Caco-2 (cell line): ENCODE results near the gene CDC42EP2. TPM values are rescaled to one million over a fixed set of nuclear protein-coding genes. Genes with fewer than 3 reads are reported as not detected.

Source experiments
- BruUV-seq: library from RNA; stranded (reverse); fragments of 400-500 nt; replicated peaks from 2 replicates; lab custom pipeline; 2021; lab: Mats Ljungman, UMichigan
- CTCF ChIA-PET: fragments of 300-600 bp; sonication (Branson Sonifier 250); formaldehyde crosslinking; loops from one replicate; lab custom pipeline; 2022; ENCODE audit warnings: antibody characterized with exemption; lab: Charles Lee
- POLR2A ChIA-PET: fragments of 300-600 bp; sonication (Branson Sonifier 250); formaldehyde crosslinking; loops from one replicate; lab custom pipeline; 2022; ENCODE audit warnings: antibody characterized with exemption; lab: Charles Lee
- DNase-seq, 2 experiments: peaks; one replicate each; pipeline versions ENCODE4 v3.0.0 to v3.0.0-alpha.2; 2020 to 2022
- H3K27me3 ChIP-seq: replicated peaks from 2 replicates; pipeline ENCODE4 v1.6.0; 2011; ENCODE audit warnings: low read length; ENCODE audit not compliant: control insufficient read depth, insufficient read depth
- H3K36me3 ChIP-seq: 2 replicates; pipeline ENCODE4 v1.5.1; 2011; ENCODE audit warnings: low read length; ENCODE audit not compliant: control insufficient read depth, insufficient read depth
- H3K4me1 ChIP-seq: fragments of 250-450 bp; sonication (Bioruptor Pico); 2 replicates; pipeline ENCODE4 v1.5.1; 2020; ENCODE audit warnings: mild to moderate bottlenecking
- H3K4me3 ChIP-seq: 2 replicates; pipeline ENCODE4 v1.5.1; 2011; ENCODE audit warnings: low read depth, mild to moderate bottlenecking, control low read depth, low read length
- H3K9me3 ChIP-seq: fragments of 250-450 bp; sonication (Bioruptor Pico); 2 replicates; pipeline ENCODE4 v1.5.1; 2020; ENCODE audit warnings: mild to moderate bottlenecking, moderate library complexity
- H3K27ac Mint-ChIP-seq: one replicate; pipeline ENCODE4 v1.8.0; 2022; ENCODE audit warnings: mixed read lengths; ENCODE audit not compliant: unreplicated experiment
- H3K27me3 Mint-ChIP-seq: one replicate; pipeline ENCODE4 v1.8.0; 2022; ENCODE audit warnings: mixed read lengths; ENCODE audit not compliant: insufficient read depth, unreplicated experiment
- H3K36me3 Mint-ChIP-seq: one replicate; pipeline ENCODE4 v1.8.0; 2022; ENCODE audit warnings: mild to moderate bottlenecking, mixed read lengths; ENCODE audit not compliant: insufficient read depth, unreplicated experiment
- H3K4me1 Mint-ChIP-seq: one replicate; pipeline ENCODE4 v1.8.0; 2022; ENCODE audit warnings: low read depth, mixed read lengths; ENCODE audit not compliant: unreplicated experiment
- H3K4me3 Mint-ChIP-seq: one replicate; pipeline ENCODE4 v1.8.0; 2022; ENCODE audit warnings: mild to moderate bottlenecking, moderate library complexity, mixed read lengths; ENCODE audit not compliant: unreplicated experiment
- H3K9me3 Mint-ChIP-seq: one replicate; pipeline ENCODE4 v1.8.0; 2022; ENCODE audit warnings: mixed read lengths; ENCODE audit not compliant: unreplicated experiment
- intact Hi-C: fragments of 100-400 bp; cut with micrococcal nuclease; formaldehyde crosslinking; loops from one replicate; pipeline ENCODE4 v1.10.0; 2022; ENCODE audit not compliant: unreplicated experiment
- total RNA-seq: library from RNA; stranded (reverse); gene quantifications from 2 replicates; pipeline ENCODE4 v1.2.3, GENCODE V29; 2022
- TF ChIP-seq, protein P1 (sequence below), 2 experiments: fragments of 200-600 bp in 1 of 2; IDR thresholded peaks; 1 replicate in 1 of 2; 2 replicates in 1 of 2; pipeline versions ENCODE4 v1.5.1 to v1.8.0; 2011 to 2022; ENCODE audit warnings: antibody characterized with exemption in 1 of 2, control low read depth in 1 of 2, inconsistent platforms in 1 of 2, low read depth in 1 of 2, low read length in 1 of 2, mild to moderate bottlenecking in 1 of 2, moderate library complexity in 1 of 2; ENCODE audit not compliant: insufficient read depth in 1 of 2, severe bottlenecking in 1 of 2, unreplicated experiment in 1 of 2

The CDC42EP2 gene
- total RNA-seq, 1 experiment from 2014 or later: 38.0 TPM

DNA sequence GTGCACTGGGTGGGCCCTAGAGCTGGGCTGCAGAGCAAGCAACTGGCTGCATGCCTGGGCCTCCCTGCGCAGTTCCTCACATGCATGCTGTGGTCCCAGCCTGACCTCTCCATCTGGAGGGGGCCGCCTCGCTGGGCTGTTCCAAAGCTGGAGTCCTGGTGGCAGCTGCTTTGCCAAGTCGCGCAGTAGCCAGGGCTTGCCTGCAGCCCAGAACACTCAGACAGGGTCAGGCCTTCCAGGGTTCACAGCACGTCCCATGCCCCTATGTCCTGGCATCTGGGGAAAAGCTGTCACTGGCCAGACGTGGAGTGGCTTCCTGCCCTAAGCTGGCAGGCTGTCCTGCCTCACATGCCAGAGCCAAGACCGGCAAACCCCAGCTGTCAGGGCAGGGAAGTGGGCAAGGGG, 16.5 kb upstream of the CDC42EP2 start:
- peaks cover 39% of the 10 kb centered on the region for H3K36me3 Mint-ChIP-seq

DNA sequence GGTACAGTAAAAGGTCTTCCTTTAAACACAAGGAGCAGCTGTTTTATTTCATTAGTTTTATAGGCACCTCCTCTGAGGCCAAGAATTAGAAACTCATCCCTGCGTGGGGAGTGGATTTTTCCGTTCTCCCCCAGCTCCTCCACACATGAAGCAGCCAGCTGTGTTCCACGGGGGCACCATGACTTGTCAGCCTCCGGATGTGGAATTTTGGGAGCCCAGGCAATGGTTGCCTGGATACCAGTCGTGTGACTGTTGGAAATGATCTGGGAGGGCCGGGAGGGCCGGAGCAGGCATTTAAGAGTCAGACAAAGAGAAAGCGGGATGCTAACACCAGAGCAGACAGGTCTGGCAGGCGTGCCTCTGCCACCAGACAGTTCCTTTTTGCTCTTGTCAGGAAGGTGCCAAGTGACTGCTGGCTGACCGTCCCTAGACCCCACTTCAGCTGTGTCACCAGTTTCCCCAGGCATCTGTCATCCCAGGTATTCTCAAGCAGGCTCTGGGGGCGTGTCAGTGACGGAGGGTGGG, 15.9 kb upstream of the CDC42EP2 start:
- H3K4me1 Mint-ChIP-seq: peaks cover 39% of the 10 kb centered on the region
- no peaks in the 10 kb centered on the region for H3K9me3 Mint-ChIP-seq
- no peak overlapping the region for H3K4me3 ChIP-seq
- POLR2A ChIA-PET: no interaction called here
- H3K27ac Mint-ChIP-seq: no peak overlapping the region
- H3K9me3 ChIP-seq: no peaks in the 10 kb centered on the region
- TF ChIP-seq, protein P1, sequence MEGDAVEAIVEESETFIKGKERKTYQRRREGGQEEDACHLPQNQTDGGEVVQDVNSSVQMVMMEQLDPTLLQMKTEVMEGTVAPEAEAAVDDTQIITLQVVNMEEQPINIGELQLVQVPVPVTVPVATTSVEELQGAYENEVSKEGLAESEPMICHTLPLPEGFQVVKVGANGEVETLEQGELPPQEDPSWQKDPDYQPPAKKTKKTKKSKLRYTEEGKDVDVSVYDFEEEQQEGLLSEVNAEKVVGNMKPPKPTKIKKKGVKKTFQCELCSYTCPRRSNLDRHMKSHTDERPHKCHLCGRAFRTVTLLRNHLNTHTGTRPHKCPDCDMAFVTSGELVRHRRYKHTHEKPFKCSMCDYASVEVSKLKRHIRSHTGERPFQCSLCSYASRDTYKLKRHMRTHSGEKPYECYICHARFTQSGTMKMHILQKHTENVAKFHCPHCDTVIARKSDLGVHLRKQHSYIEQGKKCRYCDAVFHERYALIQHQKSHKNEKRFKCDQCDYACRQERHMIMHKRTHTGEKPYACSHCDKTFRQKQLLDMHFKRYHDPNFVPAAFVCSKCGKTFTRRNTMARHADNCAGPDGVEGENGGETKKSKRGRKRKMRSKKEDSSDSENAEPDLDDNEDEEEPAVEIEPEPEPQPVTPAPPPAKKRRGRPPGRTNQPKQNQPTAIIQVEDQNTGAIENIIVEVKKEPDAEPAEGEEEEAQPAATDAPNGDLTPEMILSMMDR (IDR thresholded peaks at IDR 0.05; ENCODE audit: insufficient read depth in 1 of 2, low read depth in 1 of 2, low read length in 1 of 2, severe bottlenecking in 1 of 2, unreplicated experiment in 1 of 2): no peak
- H3K27me3 Mint-ChIP-seq: no peaks in the 10 kb centered on the region
- BruUV-seq: no TSS peak
- intact Hi-C loops: no loop called here
- CTCF ChIA-PET: interaction anchor here (0.6 to 1.0 kb wide), 3 partner anchors 16 to 32 kb away, joined by 3 to 6 read pairs (median 4); partner anchors contain the start of gene CDC42EP2
- H3K4me3 Mint-ChIP-seq: no peak overlapping the region
- peaks cover 57% of the 10 kb centered on the region for H3K4me1 ChIP-seq
- H3K36me3 Mint-ChIP-seq: peaks cover 40% of the 10 kb centered on the region
- peaks cover 5% of the 10 kb centered on the region for H3K36me3 ChIP-seq
- no peaks in the 10 kb centered on the region for H3K27me3 ChIP-seq
- DNase-seq: no peak

More for the DNA sequence above, 16.5 kb upstream of the CDC42EP2 start:
- peaks cover 62% of the 10 kb centered on the region for H3K4me1 ChIP-seq
- no TSS peak for BruUV-seq
- H3K27me3 Mint-ChIP-seq: no peaks in the 10 kb centered on the region
- intact Hi-C loops: no loop called here
- TF ChIP-seq, protein P1 (IDR thresholded peaks at IDR 0.05; ENCODE audit: insufficient read depth in 1 of 2, low read depth in 1 of 2, low read length in 1 of 2, severe bottlenecking in 1 of 2, unreplicated experiment in 1 of 2): no peak
- H3K4me3 Mint-ChIP-seq: no peak overlapping the region
- POLR2A ChIA-PET: no interaction called here
- no peaks in the 10 kb centered on the region for H3K27me3 ChIP-seq
- no peak overlapping the region for H3K4me3 ChIP-seq
- H3K4me1 Mint-ChIP-seq: peaks cover 42% of the 10 kb centered on the region
- no peaks in the 10 kb centered on the region for H3K9me3 ChIP-seq
- peaks cover 5% of the 10 kb centered on the region for H3K36me3 ChIP-seq
- CTCF ChIA-PET: interaction anchor here (0.7 to 1.0 kb wide), 2 partner anchors 17 to 23 kb away, joined by 4 to 6 read pairs; partner anchors contain the start of gene CDC42EP2
- DNase-seq: no peak
- H3K9me3 Mint-ChIP-seq: no peaks in the 10 kb centered on the region
- no peak overlapping the region for H3K27ac Mint-ChIP-seq

DNA sequence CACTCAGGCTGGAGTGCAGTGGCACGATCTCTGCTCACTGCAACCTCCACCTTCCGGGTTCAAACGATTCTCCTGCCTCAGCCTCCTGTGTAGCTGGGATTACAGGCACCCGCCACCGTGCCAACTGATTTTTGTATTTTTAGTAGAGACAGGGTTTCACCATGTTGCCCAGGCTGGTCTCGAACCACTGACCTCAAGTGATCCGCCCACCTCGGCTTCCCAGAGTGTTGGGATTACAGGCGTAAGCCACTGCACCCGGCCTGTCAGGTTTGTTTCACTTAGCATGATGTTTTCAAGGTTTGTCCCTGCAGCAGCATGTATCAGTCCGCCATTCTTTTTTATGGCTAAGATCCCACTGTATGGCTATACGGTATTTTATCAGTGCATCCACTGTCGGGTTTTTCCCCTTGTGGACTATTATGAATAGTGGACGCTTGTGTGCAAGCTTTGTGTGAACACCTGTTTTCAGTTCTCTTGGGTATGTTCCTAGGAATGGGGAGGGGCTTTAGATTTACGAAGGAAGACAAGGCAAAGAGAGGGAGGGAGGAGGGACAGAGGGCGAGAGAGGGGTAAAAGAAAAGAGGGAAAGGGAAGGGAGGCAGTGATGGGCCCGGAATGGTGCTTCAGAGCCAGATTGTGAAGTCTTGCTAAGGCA, 13.9 kb upstream of the CDC42EP2 start:
- no peaks in the 10 kb centered on the region for H3K9me3 ChIP-seq
- Mint-ChIP-seq H3K4me1 (peaks cover 35% of the 10 kb centered on the region), H3K9me3 (no peaks in the 10 kb centered on the region), H3K27me3 (no peaks in the 10 kb centered on the region), H3K27ac (peak overlapping the region; percentile 89), H3K4me3 (no peak overlapping the region), H3K36me3 (peaks cover 36% of the 10 kb centered on the region)
- no peaks in the 10 kb centered on the region; the same call in 1 of the 2 replicates for H3K36me3 ChIP-seq
- H3K27me3 ChIP-seq: no peaks in the 10 kb centered on the region
- peaks cover 57% of the 10 kb centered on the region for H3K4me1 ChIP-seq
- CTCF ChIA-PET: no interaction called here
- BruUV-seq: no TSS peak
- intact Hi-C loops: no loop called here
- no peak for DNase-seq
- H3K4me3 ChIP-seq: no peak overlapping the region
- TF ChIP-seq, protein P1 (IDR thresholded peaks at IDR 0.05; ENCODE audit: insufficient read depth in 1 of 2, low read depth in 1 of 2, low read length in 1 of 2, severe bottlenecking in 1 of 2, unreplicated experiment in 1 of 2): no peak
- POLR2A ChIA-PET: no interaction called here
